Urothelium cell line (cell line): Measurements from ENCODE around the gene ZNF627.
"Not testable (repeated sequence)": the region's sequence is repeated elsewhere in the genome, so short reads cannot be mapped to it uniquely, and the experiment has no call there.

Source experiments
- DNase-seq: peaks from one replicate; pipeline ENCODE4 v3.0.0; 2011; ENCODE audit warnings: low spot score, mixed read lengths
- FAIRE-seq: peaks from 2 replicates; lab custom pipeline; 2011; peaks lifted over from hg19 to GRCh38; lab: Jason Lieb, UNC

Gene ZNF627

GRCh38 chr19:11573763-11574162 is 23.5 kb upstream of the ZNF627 start:
- FAIRE-seq, DNase-seq: not testable (repeated sequence)

GRCh38 chr19:11574689-11575088 is 22.6 kb upstream of the ZNF627 start:
- no peak for FAIRE-seq
- no peak for DNase-seq

- FAIRE-seq (no peak), DNase-seq (no peak)
Measured at GRCh38 chr19:11576227-11576626, 21.1 kb upstream of the ZNF627 start.

GRCh38 chr19:11577451-11578257 is 19.6 kb upstream of the ZNF627 start, which contains the start of gene ACP5:
Gene ACP5, minus strand, starts transcription at chr19:11577645. Its CDS starts 328 bp downstream, at chr19:11577317.
- DNase-seq (no peak), FAIRE-seq (no peak)

- no peak for FAIRE-seq
- DNase-seq: no peak
Measured at GRCh38 chr19:11578258-11579142, 18.8 kb upstream of the ZNF627 start.

GRCh38 chr19:11580116-11580515 is 17.2 kb upstream of the ZNF627 start:
- FAIRE-seq: no peak

GRCh38 chr19:11581740-11582139 is 15.5 kb upstream of the ZNF627 start:
- FAIRE-seq: no peak
- DNase-seq: no peak

More at GRCh38 chr19:11580116-11580515, 17.2 kb upstream of the ZNF627 start:
- no peak for DNase-seq

GRCh38 chr19:11586331-11586730 is 11.0 kb upstream of the ZNF627 start:
- FAIRE-seq (no peak), DNase-seq (no peak)

GRCh38 chr19:11587302-11587974 is 9.8 kb upstream of the ZNF627 start:
- FAIRE-seq: no peak
- peak; percentile 67 for DNase-seq

GRCh38 chr19:11587975-11588631 is 9.2 kb upstream of the ZNF627 start:
- no peak for FAIRE-seq
- no peak for DNase-seq

- FAIRE-seq: no peak
- no peak for DNase-seq
Measured at GRCh38 chr19:11594084-11594483, 3.2 kb upstream of the ZNF627 start.

- no peak for FAIRE-seq
Measured at GRCh38 chr19:11596156-11596555, 1.1 kb upstream of the ZNF627 start.

GRCh38 chr19:11598103-11598483 is 810 bp downstream of the ZNF627 start:
- no peak for FAIRE-seq

More at GRCh38 chr19:11596156-11596555, 1.1 kb upstream of the ZNF627 start:
- DNase-seq: no peak

GRCh38 chr19:11598746-11599145 is 1.5 kb downstream of the ZNF627 start:
- FAIRE-seq (no peak), DNase-seq (no peak)

More at GRCh38 chr19:11598103-11598483, 810 bp downstream of the ZNF627 start:
- DNase-seq: no peak

GRCh38 chr19:11599704-11600103 is 2.4 kb downstream of the ZNF627 start:
- FAIRE-seq, DNase-seq: not testable (repeated sequence)

- DNase-seq (no peak), FAIRE-seq (no peak)
Measured at GRCh38 chr19:11606484-11606883, 9.2 kb downstream of the ZNF627 start.

- FAIRE-seq (no peak), DNase-seq (no peak)
Measured at GRCh38 chr19:11611730-11612129, 14.4 kb downstream of the ZNF627 start.

GRCh38 chr19:11612816-11613511 is 15.7 kb downstream of the ZNF627 start:
- FAIRE-seq: no peak
- no peak for DNase-seq

- no peak for DNase-seq
- FAIRE-seq: no peak
Measured at GRCh38 chr19:11617180-11618062, 20.1 kb downstream of the ZNF627 start.
